GM18861 (cell line): ENCODE results near the gene FRMD4B.

Experiments used
- ATAC-seq: cut with Tn5 transposase; IDR thresholded peaks from one replicate; pipeline ENCODE4 v1.9.1; 2021; ENCODE audit not compliant: unreplicated experiment

The FRMD4B gene

DNA sequence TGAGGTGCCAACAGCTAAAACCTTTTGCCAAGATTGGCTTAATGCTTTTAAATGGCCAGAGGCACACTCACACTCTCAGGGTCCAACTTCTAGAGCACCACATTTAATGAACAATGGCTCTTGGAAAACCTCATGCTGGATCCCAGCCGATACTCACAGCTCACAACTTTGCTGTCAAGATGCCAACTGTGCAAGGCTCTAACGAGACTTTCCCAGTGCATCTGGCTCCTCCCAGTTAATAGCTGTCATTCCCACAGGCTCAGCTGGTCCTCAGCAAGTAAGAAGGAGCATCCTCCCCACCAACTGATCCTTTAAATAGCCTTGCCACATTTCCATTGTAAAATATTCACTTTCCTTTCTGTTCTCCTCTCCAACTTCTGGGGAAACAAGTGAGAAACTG is 20.3 kb upstream of the FRMD4B start:
- ATAC-seq, result no peak

DNA sequence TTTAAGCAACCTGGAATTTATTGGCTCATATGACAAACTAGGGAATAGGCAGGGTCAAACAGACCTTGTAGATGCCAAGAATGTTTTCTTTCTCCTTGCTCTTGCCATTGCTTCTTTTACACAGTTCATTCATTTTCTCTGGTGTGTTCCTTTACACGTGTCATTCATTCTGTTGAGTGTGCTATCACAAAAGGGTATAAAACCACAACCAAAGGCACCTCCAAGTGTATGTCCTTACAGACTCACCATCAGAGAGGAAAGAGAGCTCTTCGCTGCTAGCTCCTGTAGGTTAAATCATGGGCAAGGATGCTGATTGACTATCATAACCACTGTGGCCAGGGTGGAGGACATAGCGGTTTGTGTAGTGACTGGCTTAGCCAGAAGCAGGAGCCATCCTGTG is 19.2 kb upstream of the FRMD4B start:
- no peak for ATAC-seq

DNA sequence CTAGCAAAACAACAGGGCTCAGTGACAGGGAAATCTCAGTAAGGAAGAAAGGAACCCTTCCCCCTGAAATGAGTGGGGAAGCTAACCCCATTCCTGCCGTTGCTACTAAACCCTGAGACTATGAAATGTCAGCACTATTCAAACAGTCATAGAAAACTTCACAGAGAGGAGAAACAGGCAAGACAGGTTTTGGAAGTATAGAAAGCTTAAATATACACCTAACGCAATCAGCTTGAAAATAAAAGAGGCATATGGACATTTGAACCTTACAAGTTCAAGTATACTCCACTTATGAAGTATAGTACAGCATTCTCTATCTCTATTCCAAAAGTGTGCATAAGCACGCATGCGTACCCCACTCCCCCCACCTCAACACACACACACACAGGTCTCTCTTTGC is 17.6 kb upstream of the FRMD4B start:
- no peak for ATAC-seq

DNA sequence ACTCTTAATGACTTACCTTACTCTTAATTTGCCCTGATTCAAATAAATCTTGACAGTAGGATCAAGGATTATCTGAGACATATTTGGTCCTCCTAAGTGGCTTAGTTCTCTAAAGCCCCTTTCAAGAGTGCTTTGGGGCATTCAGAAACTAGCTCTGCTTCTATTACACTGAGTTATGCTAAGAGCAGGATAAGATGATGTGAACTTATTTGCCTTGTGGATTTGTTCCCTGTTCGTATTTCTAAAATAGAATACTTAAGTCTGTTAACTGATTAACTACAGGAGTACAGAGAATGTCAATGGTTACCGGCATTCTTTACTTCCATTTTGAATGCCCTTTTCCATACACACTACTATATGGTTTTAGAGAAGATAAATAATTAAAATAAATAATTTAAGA is 14.8 kb upstream of the FRMD4B start:
- no peak for ATAC-seq

DNA sequence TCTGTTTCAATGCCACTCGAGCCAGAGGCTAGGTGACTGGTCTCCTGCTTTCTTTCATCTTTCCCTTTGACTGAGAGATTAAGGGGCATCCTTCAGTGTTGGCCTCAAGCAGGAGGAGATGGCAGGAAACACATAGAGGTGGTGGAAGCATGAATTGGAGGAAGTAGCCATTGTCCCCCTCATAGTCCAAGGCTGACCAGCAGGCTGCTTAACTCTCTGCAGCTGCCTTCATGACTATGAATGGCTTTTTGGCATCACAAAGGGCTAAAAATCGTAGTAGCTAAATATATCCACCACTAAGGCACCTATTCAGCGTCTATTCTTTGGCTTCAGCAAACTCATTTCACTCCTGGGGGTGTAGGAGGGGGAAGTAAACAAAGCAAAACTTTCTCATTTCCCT is 7.0 kb upstream of the FRMD4B start:
- no peak for ATAC-seq

DNA sequence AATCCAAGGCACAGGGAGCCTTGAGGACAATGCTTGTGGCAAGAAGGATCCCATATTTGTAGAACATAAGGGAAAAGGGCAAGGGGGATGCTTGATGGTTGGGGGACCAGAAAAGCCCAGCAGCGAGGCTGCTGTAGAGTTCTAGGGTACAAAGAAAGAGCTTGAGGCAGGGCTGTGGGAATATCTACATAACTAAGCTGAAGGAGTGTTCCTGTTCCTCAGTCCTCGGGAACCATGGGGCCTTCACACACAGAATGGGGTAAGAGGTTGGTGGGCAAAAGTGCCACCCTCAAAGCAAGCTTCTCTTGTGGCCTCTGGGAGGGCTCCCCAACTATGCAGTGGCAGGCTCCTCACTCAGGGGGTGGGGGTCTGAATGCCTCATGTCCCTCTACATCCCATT is 6.5 kb upstream of the FRMD4B start:
- ATAC-seq, result no peak

DNA sequence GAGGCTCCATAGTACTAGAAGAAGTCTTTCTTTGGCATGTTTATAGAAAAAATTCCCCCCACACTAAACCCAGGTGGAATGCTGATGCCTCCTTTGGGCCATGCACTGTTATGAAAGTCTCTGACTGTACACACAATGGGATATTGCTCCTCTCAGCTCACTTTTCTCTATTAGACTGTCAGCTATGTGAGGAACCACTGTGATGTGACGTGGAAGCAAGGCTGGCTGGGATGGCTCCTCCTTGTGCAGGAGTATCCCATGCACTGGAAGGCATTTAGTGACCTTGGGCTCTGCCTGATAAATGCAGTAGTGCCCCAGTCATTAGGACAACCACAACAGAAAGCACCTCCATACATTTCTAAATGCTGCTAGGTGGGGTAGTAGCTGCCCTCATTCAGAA is 5.7 kb upstream of the FRMD4B start:
- no peak for ATAC-seq

DNA sequence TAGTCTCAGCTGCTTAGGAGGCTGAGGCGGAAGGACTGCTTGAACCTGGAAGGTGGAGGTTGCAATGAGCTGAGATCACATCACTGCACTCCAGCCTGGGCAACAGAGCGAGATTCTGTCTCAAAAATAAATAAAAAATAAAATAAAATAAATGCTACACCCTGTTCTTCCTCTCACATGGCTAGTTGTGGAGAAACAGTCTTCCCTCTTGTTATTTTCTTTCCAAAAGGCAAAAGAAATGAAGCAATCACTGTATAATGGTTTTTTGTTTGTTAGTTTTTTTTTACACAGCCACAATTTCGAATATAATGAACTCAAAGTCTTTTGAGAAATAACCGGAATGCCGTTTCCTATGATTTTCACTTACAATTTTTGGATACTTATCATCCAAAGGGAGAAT is 4.9 kb upstream of the FRMD4B start:
- no peak for ATAC-seq

DNA sequence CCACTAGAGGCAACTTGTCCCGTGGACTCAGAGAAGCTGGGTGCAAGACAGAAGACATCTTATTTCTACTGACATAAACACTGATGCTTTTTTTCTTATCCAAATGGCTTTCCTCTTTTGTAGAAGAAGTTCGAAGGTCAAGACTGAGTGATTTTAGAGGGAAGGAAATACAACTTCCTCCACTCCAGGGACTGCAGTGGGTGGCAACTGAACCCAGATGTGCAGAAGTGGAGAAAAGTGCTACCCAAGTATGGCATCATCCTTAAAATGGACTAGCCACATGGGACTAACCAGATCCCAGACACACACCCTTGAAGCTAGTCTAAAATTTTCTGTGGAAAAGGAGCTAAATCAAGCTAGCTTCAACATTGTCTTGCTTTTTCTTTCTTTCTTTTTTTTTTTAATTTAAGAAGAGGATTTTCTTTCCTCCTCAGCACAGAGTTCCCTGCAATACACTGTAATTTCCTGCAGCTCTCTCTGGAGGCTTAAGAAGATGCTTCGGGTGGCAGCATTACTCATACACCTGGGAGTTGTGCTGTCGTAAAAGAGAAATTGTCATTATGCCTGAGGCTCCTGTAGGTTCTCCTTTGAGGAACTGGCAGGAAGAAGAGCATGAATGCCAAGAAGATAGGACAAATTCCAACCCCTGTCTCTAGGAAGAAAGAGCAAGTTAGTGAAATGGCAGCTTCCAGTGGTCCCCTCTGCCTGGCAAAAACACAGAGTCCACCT is 3.8 kb upstream of the FRMD4B start:
- no peak for ATAC-seq

DNA sequence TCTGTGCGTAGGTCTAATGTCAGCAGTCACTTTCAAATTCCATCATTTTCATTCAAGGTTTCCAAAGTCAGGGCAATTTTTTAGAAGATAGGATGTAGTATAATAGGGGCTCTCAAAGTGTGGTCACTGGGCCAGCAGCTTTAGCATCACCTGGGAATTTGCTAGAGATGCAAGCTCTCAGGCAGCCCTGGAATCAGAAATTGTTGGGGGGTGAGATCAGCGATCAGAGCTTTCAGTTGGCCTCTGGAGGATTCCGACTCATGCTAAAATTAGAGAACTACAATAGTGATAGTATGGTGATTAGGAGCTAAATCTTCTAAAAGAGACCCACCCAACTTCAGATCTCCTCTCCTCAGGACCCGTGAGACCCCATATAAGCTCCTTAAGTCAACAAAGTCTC is 2.4 kb upstream of the FRMD4B start:
- no peak for ATAC-seq

DNA sequence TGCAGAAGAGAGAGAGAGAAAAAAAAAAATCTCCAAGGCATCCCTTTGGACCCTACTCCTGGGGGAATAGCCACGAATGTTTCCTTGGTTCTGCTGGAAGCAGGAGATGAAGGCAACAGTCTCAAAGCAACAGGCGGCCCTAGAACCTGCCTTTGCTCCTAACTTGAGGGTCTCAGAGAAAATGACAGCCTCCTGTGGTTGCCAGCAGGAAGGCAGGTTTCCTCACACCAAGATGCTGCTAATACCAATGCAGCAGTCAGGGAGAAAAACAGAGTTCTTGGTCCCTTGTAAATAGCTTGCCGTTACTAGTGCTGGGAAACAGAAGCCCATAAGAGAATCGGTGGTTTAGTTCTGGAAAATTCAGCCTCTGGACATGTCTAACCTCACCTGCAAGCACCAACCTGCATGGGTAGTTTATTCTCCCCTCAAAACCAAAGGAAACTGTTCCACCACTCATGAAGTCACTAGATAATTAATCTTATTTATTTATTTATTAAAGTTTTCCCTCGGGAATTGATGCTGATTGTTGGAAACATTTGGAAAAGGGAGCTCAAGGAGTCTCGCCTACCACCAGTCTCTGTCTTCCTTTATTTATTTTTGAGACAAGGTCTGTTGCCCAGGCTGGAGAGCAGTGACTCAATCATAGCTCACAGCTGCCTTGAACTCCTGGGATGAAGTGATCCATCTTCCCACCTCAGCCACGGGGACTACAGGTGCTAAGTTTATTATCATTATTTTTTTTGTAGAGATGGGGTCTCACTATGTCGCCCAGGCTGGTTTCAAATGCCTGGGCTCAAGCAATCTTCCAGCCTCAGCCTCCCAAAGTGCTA is 883 bp upstream of the FRMD4B start:
- ATAC-seq, result no peak

DNA sequence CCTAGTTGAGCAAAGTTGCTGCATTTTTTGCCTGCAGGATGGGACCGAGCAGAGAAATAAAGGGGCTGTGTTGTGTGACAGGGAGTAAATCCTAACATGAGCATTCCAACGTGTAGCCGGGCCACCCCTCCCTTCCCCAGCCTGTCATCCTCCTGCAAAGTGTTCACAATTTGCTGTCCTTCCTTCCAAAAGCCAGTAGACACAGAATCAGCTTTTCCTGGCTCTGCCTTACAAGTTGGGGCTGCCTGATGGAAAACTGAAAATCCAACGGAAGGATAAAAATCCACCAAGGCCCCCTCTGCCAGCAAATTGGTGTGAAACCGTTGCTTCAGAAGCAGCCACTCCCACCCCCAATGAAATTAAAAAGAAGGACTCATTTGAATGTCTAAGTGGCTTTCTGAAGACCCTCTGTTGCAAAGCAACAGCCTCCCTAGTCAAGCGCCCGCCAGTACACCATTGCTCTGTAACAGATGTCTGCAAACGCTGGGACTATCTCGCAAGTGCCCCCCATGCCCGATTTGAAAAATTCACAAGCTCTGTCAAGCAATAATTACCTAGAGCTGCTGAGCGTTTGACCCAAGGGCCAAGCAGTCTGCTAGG is 665 bp downstream of the FRMD4B start:
- ATAC-seq, result no peak

DNA sequence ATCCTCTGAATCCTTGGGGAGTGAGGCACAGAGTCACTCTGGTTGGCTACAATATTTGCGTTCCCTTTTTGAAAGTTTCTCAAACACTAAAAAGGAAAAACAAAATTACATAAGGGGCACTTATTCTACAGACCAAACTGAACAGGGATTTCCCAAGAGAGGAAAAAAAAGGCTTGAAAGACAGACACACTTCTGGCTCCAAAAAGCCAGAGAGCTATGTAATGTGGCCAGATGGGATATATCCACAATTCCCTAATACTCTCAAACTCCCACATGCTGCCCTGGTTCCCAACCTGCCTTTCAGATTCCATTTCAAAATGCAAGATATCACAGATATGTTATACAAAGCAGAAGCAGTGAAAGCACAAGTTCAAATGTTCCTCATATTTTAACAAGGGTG is 1.6 kb downstream of the FRMD4B start:
- no peak for ATAC-seq

DNA sequence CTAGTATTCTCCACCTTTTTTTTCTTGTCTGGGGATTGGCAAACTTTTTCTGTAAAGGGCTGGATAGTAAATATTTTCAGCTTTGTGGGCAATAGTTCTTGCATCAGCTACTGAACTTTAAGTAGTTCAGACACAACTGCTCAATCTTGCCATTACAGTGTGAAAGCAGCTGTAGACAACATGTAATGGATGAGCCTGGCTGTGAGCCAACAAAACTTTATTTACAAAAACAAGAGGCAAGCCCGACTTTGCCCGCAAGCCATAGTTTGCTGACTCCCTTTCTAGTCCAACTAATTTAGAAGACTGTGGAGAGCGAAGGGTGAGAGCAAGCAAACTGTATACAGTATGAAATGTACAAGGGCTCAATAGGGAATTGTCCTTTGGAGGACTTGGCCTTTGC is 6.2 kb downstream of the FRMD4B start:
- ATAC-seq, result no peak

DNA sequence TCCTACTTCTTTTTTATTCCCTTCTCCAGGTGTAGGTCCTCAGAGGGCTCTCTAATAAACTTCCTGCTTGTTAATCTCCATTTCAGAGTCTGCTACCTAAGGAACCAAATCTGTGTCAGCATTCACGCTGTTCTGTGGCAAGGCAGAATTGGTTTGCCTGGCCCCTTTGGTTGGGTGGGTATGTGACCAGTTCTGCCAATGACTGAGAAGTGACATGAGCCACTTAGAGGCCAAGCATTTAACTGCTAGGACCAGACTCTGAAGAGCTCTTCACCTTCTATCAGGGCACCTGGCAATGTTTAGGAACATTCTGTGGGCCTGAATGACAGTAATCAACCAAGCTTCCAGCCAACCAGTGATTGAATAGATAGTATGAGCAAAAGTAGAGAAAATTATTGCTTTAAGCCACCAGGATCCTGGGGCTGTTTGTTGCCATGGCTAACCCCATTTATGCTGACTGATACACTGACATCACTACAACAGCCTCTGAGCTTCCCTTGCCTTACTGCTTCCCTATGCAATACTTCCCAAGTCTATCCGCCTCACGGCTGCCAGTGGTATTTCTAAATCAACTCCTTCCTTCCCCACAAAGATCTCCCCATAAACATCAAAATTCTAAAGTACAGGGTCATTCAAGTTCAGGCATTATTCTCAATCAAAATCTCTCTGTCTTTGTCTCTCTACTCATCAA is 7.6 kb downstream of the FRMD4B start:
- no peak for ATAC-seq

DNA sequence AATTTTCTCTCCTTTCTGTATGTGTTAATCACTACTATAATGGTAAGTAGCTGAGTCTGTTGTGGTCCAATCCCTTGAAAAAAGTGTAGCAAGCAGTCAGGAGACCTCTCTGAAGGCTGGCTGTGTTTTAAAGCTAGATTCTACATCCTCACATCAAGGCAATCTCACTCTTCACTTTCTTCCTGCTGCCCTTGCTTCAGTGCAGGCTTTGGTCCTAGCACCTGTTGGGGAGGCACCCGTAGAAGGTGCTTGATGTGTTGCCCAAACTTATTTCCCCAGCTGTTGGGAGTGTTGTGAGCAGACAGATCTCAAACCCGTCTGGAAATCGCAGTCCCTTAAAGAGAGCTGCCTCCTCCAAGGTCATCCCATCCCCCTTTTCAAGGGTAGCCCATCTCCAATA is 8.6 kb downstream of the FRMD4B start:
- ATAC-seq, result no peak

DNA sequence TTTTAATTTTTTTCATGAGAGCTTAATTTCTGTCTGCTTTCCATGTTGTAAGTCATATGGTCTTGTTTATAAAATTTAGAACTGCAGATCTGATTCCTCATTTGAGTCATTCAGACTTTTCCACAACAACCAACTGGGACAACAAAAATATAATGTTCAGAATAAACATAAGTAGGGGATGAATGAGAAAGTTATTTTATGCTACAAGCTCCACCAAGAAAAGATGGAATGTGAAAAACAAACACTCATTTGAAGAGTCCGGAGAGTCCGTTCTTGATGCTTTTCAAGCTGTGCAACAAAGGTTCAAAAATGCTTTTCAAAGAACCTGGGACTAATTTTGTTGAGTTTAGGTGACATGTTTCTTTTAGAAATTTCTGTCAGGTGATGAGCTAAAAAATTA is 9.2 kb downstream of the FRMD4B start:
- no peak for ATAC-seq

DNA sequence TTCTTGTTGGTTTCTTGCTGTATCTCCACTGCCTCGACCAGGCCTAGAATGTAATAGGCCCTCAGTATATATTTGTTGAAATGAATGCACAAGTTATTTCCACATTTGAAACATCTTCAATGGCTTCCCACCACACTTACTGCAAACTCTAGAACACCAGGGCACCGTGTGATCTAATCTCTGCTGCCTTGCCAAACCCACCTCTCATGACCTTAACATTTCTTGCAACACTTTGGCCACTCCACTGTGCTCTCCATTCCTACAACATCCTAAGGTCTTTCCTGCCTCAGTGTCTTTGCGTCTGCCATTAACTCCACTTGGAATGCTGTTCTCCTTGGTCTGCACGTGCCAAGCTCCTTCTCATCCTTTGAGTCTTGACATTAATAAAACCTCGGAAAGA is 14.1 kb downstream of the FRMD4B start:
- no peak for ATAC-seq

DNA sequence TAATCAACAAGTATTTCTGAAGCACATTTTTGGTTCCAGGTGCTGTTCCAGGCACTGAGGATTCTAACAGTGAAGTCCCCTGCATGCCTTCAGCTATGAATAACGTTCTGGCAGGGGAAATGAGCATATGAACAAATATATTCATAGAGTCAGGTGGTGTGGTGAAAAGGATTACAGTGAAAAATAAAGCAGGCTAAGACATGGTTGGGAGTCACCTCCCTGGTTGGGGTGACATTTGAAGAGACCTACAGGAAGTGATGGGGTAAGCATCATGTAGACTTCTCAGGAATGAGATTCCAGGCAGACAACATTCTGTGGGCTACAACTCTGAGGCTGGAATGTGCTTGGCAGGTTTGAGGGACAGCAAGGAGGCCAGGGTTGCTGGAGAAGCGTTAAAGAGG is 15.0 kb downstream of the FRMD4B start:
- ATAC-seq, result no peak

DNA sequence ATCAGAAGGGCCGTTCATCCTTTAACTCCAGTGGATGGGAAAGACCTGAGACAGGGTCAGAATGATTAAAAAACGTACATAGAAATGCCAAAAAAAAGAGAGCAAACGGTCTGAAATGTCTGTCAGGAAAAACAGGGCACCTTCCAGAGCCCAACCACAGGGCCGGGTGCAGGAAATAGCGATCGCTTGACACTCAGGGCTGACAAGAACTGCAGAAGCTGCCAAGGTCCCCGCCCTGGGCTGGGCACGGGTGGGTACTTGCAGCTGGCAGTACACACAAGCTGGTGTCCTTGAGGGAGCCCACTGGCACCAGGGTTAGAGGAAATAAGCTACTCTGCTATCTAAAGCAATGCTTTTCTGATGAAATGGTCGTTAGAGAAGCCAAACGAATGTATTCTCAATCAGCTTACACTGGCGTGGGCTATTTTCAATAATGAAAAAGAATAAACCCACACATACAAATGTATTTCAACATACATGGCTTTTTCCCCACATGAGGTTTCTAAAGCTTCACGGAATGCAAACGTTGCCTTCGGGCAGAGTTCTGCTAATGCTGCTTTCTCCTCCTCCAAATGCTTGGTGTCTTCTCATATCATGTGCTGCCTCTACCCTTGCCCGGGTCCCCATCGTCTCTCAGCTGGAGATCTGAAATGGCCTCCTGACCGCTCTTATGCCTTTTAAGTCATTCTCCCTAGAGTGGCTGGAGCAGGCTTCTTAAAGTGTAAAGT is 15.6 kb downstream of the FRMD4B start:
- ATAC-seq, result no peak

DNA sequence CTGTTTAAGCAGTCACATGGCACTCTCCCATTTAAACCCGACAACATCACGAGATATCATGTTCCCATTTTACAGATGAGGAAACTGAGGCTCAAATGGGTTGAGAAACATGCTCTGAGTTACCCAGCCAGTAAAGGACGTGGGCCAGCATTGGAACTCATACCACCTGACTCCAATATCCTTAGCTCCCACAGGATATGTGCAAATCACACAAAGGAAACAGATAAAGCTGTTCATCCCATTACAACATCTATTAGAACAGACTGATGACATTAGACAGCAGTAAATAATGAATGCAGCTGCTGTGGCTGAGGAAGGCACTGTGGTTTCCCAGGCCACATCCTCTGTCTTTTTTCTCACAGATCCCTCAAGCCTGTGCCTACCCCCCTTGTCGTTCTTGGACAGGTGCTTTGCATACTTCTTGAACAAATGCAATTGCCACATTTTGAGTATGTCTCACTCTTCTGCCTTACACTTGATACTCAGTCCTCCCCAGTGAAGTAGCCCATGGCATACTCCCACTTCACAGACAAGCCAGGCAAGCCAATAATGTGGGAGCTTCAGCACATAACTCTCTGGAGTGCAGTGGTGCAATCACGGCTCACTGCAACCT is 17.7 kb downstream of the FRMD4B start:
- peak; percentile 98 for ATAC-seq
